UCSD-AML1 (cell line): ENCODE results near the gene ZNF148.
A peak's percentile ranks its signal among the peaks of the same experiment; 100 is the strongest.
"Not testable (repeated sequence)": the region's sequence is repeated elsewhere in the genome, so short reads cannot be mapped to it uniquely, and the experiment has no call there.

Experiments
- DNase-seq: peaks from one replicate; lab custom pipeline; 2025; ENCODE audit not compliant: unreplicated experiment; lab: John Stamatoyannopoulos, UW

ZNF148 gene

DNA sequence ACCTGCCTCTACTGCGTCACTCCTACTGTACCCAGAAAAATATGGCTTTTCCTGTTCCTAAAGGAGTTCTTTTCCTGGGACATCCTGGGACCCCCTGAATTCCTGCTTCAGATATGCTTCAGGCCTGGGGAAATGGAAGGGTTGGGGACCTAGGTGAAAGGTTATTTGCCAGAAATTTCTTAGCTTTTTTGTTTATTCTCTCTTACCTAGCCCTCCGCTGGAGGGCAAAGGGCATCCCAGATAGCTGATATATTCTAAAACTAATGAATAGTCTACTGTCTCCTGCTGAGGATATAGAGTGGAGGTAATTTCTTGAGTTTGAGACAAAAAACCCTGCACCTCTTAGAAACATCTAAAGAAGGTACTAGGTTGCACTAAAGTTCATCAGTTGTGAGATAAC lies 3.6 kb upstream of the ZNF148 start:
- DNase-seq = no peak

DNA sequence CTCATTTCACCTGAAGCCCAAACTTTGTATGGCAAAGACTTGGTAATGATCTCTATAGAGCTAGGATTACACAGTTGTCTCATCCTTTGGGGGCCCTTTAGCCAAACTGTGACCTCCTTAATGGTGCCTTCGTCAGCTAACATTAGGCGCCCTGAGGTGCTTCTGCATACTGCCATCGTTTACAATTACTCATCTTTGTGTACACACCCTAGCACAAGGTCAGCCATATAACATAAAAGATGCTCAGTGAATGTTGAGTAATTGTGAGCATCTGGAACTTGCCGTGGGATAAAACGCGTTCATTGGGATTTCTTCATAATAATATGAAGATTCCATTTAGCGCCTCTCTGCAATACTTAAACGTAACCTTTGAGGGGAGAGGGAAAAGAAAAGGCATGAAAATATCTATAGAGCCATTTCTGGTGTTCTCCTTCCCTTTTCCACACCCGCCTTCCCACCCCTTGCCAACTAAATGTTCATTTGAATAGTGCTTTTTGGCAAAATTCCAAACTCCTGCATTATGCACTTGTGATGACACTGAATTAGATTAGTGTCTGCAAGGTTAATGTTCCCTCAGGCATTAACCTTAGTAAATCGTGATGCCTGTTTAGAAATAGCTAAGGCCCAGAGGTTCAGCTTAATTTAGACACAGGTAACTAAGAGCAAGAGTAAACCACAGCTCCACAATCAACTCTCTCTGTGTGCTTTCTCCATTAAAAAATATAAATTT lies 990 bp upstream of the ZNF148 start:
- DNase-seq = no peak

DNA sequence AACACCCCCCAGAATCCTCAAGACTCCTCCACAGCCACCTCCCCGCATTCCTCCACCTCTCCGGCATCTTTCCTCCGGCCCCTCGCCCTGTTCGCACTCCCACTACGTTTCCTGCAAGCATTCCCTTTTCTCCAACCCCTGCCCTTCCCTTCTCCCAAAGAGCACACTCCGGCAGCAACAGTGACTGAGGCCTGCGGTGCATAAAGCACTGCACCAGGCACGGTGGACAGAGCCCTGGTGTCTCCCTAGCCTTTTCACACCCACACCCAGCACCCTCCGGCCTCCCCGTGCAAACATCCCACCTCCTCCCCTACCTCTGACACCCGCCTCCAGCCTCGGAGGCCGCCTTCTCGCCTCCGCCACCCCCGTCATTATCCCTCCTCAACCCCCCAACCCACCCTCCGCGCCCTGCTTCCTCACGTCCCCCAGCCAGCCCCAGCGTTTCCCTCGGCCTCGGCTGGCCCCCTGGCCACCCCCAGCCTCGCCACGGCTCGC lies 577 bp downstream of the ZNF148 start:
- DNase-seq = peak; percentile 53

DNA sequence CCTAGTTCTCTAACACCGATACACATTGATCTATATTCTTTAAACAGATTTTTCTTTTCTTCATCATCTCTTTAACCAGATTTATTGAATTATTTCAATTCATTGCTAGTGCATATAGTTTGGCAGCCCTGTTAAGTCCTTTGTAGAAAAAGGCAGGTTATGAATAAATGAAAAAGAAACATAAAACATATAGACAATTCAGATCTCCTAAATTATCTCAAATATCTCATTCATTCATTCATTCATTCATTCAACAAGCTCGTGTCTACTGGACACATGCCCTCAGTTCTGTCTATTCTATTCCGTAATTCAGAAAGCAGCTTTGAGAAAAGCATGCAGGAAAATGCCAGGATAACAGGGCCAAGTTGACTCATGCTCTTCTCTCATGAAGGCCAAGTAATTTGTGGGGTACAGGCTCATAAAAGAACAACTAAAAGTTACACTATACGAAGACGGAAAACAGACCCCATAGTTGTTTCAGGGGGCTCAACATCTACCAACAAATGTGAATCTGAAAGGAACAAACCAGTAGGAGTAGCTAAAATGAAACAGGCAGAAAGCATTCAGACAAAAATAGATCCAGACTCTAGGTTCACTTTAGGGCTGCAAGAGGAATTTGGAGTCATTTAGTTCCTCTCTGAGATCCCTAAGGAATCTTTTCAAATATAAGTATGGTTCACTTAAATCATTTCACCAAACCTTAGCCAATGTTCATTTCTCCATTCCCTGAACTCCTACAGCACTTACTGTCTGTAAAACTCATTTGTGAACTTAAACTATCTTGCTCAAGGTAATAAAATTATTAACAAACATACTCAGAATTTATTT lies 7.5 kb downstream of the ZNF148 start:
- DNase-seq = no peak

DNA sequence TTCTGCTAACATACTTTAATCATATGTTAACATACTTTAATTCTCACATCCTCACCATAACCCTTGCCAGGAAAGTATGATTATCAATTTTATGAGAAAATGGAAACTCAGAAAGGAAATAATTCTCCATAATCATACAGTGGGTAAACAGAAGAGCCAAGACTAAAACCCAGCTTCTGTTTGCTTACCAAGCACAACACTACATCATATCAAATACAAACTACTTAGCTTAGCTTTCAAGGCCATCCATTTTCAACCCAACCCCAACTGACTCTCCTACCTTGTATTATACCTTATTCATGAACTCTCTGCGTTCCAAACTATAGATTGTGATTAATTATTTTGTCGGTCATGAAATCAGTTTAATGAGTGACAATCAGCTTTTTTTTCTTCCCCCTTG lies 9.0 kb downstream of the ZNF148 start:
- DNase-seq = no peak

DNA sequence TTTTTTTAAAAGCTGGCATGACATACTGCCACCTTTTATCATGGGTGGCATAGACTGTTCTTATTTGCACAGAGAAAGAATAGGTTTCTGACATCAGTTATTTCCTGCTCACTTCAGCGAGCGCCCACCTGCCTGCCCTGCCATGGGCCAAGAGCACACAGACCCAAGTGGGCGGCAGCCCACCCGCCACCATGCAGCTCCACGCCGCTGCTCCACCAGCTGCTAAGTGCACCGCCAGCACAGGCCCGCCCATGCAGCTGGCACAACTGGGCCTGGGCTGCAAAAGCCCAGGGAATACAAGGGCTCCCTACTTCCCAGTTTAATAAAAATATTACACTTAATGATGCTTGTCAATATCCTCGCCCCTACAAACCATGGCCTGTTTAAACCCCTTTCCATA lies 15.4 kb downstream of the ZNF148 start:
- DNase-seq = no peak

DNA sequence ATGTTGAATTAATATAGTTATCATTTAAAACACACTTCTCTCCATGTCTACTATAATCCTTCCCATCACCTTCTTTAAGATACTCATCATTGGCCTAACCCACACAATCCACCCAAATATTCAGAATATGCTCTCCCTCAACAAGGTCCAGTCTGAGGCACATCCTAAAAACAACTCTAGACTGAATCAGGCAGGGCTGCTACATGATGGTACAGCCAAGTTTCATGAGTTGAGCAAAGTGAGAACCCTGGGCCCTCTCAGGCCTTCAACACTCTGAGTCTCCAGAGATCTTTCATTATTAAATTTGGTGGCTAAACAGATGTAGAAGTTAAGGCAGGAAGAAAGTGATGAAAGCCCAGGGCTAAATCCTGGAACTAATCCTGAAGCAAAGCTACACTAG lies 16.2 kb downstream of the ZNF148 start:
- no peak for DNase-seq

DNA sequence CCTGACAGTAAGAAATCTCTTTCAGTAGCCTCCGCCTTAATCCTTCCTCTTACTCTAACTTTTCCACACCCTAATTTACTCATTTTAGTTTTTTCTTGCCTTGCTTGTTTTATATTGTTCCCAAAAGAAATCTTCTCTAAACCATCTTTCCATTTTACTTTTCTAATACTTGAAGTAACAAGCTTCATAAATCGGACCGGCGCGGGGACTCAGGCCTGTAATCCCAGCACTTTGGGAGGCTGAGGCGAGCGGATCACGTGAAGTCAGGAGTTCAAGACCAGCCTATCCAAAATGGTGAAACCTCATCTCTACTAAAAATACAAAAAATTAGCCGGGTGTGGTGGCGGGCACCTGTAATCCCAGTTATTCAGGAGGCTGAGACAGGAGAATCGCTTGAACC lies 17.3 kb downstream of the ZNF148 start:
- DNase-seq = no peak

DNA sequence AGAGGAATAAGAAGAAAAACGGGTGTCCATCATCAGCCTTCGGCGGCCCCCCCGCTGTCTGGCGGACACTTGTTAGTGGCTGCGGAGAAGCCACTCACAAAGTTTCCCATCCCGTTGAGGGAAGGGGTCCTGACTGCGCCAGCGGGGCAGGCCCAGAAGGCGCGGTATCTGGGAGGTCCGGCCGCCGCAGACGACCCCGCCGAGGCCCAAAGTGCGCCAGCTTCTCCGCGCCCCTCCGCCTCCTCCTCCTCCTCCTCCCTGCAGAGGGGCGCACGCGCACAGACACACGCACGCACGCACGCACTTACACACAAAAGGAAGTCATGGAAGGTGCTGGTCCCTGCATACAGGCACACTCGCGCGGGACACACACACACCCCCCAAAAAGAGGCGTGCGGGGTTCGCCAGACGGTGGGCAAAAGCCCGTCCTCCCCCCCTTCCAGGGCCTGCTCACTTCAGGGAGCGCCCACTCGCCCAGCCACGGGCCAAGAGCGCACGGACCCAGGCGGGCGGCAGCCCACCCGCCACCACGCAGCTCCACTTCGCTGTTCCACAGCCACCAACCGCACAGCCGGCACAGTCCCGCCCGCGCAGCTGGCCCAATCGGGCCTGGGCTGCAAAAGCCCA lies 18.0 kb downstream of the ZNF148 start:
- DNase-seq = no peak

DNA sequence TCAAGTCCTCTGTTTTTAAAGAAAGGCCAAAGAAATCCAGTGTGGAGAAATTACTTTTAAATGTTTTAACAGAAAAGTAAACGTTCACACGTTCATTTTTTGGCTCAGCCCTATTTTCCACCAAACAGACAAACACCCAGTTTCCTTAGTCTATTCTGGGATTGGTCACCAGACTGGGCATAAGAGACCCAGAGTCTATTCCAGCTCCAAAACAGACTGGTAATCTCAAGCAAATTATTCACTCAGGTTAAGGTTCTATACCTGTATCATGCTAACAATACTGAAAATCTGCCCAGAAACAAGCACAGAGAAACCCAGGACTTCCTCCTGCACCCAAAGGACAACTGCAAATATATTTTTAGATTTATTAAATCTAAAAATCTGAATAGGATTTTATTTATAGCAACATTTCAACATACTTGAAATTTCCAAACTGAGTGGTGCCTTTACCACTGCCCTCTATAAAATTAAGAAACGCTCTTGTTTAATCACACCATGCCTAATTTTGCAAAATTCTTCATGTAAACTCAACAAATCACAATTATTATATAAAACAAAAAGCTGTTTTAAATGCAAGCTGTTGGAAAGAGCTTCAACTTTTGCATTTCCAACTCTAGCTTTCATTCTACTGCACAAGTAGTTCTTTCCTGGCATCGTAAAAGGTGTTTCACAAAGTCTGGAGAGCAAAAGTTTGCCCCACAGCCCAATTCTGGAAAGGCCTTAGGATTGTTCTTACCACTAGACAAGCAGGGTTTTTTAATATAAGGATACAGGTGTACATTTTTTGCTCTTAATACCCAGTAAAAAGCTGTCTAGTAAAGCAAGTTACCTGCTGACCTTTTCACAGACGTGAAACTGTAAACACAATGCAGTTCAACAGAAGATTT lies 18.7 kb downstream of the ZNF148 start:
- DNase-seq = no peak

DNA sequence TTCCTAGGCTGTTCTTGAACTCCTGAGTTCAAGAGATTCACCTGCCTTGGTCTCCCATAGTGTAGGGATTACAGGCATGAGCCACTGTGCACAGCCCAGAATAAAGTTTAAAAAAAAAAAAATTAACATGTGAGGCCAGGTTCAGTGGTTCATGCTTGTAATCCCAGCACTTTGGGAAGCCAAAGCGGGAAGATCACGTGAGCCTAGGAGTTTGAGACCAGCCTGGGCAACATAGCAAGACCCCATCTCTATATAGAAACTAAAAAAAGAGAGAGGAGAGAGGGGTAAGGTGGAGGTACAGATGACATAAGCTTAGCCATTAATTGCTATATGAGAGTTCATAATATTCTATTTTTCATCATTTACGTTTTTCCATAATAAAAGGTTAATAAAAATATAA lies 21.5 kb downstream of the ZNF148 start:
- no peak for DNase-seq

DNA sequence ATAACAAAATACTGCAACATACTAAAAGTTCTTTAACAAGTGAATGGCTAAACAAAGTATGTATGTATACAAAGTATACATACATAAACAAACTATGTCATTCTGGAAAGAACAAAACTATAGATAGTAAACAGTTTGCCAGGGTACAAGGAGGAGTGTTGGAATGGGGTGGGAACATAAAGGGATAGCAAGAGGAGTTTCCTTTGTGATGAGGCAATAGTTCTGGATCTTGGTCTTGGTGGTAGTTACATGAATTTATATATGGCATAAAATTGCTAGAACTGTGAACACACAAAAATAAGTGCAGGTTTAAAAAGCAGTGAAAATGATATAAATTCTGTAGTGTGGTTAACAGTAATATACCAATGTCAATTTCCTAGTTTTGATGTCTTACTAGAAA lies 22.0 kb downstream of the ZNF148 start:
- no peak for DNase-seq

DNA sequence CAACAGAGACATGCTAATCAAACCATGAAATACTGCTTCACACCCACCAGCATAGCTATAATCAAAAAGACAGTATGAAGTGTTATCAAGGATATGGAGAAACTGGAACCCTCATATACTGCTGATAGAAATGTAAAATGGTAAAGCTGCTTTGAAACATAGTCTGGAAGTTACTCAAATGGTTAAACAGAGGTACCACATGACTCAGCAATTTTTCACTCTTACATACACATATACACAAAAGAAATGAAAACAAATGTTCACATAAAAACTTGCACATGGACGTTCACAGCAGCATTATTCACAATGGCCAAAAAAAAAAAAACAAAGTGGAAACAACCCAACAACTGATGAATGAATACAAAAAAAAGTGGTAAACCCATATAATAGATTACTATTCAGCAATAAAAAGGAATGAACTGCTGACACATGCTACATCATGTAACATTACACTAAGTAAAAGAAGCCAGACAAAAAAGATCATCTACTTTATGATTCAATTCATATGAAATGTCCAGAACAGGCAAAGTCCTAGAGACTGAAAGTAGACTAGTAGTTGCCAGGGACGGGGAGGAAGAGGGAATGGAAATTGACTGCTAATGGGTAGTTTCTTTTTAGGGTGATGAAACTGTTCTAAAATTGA lies 23.2 kb downstream of the ZNF148 start:
- no peak for DNase-seq

DNA sequence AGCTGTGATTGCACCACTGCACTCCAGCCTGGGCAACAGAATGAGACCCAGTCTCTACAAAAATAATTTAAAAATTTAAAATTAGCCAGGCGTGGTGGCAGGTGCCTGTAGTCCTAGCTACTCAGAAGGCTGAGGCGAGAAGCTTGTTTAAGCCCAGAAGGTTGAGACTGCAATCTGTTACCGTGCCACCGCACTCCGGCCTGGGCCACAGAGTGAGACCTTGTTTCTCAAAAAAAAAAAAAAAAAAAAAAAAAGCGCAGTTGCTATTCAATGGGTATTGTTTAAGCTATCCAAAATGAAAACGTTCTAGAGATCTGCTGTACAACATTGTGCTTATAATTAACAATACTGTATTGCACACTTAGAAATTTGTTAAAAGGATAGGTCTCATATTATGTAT lies 24.0 kb downstream of the ZNF148 start:
- no peak for DNase-seq

DNA sequence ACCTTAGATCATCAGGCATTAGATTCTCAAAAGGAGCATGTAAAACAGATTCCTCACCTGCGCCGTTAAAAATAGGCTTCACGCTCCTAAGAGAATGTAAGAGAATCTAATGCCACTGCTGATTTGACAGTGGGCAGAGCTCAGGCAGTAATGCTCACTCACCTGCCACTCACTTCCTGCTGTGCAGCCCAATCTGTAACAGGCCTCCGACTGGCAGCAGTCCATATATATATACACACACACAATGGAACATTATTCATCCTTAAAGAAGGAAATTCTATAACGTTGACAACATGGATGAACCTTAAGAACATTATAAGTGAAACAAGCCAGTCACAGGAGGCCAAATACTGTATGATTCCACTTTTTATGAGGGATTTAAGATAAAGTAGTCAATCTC lies 24.5 kb downstream of the ZNF148 start:
- DNase-seq = no peak

DNA sequence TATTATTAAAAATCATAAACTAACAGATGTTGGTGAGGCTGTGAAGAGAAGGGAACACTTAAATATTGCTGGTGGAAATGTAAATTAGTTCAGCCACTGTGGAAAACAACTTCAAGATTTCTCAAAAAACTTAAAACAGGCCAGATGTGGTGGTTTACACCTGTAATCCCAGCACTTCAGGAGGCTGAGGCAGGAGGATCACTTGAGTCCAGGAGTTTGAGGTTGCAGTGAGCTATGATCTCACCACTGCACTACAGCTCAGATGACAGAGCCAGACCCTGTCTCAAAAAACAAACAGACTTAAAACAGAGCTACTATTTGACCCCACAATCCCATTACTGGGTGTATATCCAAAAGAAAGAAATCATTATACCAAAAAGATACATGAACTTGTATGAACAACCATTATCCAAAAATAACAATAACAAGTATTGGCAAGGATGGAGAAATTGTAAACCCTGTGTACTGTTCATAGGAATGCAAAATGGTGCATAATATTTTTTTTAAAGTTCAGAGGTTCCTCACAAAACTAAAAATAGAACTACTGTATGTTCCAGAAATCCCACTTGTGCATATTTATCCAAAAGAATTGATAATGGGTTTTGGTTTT lies 25.5 kb downstream of the ZNF148 start:
- no peak for DNase-seq

DNA sequence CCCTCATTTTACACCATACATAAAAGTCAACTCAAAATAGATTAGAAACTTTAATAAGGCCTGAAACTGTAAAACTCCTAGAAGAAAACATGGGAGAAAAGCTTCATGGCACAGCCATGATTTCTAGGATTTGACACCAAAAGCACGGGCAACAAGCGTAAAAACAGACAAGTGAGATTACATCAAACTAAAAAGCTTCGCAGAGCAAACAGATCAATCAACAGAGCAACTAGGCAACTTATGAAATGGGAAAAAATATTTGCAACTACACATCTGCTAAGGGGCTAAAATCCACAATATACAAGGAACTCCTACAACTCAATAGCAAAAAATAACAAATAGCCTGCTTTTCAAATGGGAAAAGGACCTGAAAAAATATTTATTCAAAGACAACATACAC lies 26.1 kb downstream of the ZNF148 start:
- no peak for DNase-seq

DNA sequence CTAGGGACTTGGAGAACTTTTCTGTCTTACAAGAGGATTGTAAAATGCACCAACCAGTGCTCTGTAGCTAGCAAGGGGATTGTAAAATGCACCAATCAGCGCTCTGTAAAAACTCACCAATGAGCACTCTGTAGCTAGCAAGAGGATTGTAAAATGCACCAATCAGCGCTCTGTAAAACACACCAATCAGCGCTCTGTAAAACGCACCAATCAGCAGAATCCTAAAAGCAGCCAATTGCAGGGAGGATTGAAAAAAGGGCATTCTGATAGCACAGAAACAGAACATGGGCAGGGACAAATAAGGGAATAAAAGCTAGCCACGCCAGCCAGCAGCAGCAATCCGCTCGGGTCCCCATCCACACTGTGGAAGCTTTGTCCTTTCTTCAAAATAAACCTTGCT lies 31.8 kb downstream of the ZNF148 start:
- DNase-seq = not testable (repeated sequence)

DNA sequence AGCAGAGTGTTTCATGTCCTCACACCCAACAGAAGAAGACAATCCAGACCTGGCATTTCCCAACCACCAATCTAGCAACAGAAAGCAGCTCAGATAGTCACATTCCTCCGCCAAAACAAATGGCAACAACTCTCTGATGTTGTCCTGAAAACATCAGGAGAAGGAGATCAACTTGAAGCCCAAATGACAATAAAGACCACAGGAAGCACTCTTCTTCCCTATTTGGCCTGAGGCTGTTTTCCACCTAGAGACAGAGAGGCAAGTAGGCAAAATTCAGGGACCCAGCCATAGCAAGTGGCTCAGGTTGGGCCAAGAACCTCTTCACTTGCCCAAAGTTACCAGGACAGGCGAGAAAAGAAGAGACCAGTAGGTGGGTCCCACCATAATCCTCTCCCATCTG lies 35.0 kb downstream of the ZNF148 start:
- no peak for DNase-seq

DNA sequence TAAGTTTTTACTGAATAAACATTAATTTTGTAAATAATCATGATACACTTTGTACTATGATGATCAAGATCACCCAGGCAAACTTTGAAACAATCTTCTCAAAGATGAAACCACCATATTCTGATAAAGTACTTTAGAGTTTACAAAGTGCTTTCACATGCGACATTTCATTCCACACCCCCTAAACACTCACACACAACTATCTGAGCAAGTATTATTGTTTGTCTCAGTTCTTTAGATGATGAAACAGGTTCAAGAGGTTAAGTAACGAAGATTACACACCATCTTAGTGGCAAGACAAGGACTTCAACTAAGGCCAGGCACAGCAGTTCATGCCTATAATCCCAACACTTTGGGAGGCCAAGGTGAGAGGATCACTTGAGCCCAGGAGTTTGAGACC lies 37.6 kb downstream of the ZNF148 start:
- no peak for DNase-seq
